B cell (primary cell): ENCODE data around the gene DNAJC15. TPM values are rescaled to one million over a fixed set of nuclear protein-coding genes. Genes with fewer than 3 reads are reported as not detected.

Experiments
- ATAC-seq: fragments of 200-7000 bp; cut with Tn5 transposase; one replicate; pipeline ENCODE4 v1.10.0; 2021; ENCODE audit warnings: low read depth, mild to moderate bottlenecking, moderate number of reproducible peaks, moderate library complexity
- CTCF ChIA-PET: fragments of 350-600 bp; sonication (Branson Sonifier 250); formaldehyde crosslinking; loops from one replicate; lab custom pipeline; 2021; ENCODE audit warnings: antibody characterized with exemption, inconsistent platforms; lab: Charles Lee
- POLR2A ChIA-PET: fragments of 350-600 bp; sonication (Branson Sonifier 250); formaldehyde crosslinking; loops from one replicate; lab custom pipeline; 2021; ENCODE audit warnings: antibody characterized with exemption; lab: Charles Lee
- DNase-seq: peaks from one replicate; pipeline ENCODE4 v3.0.0; 2013
- H2AFZ ChIP-seq: 2 replicates; pipeline ENCODE4 v1.6.1; 2012; ENCODE audit warnings: mild to moderate bottlenecking, low read depth, low read length; ENCODE audit not compliant: insufficient read depth, poor library complexity, severe bottlenecking
- H3K27ac ChIP-seq, 2 donors: 1 replicate in 1 of 2; 2 replicates in 1 of 2; pipeline ENCODE4 v1.5.1; 2012 to 2013; ENCODE audit warnings: low read length in 2 of 2, mild to moderate bottlenecking in 2 of 2, moderate library complexity in 1 of 2
- H3K27me3 ChIP-seq, 4 experiments: fragments of 200-600 bp in 1 of 4; sonication (generic) in 1 of 4; replicated peaks in 1 of 4; 1 replicate in 2 of 4; 2 replicates in 2 of 4; pipeline versions ENCODE4 v1.6.1 to v1.7.0; 2013 to 2016; ENCODE audit warnings: low read length in 3 of 4, mild to moderate bottlenecking in 2 of 4, mixed read lengths in 1 of 4, moderate library complexity in 1 of 4; ENCODE audit not compliant: insufficient read depth in 4 of 4, control insufficient read depth in 3 of 4; ENCODE audit errors: control extremely low read depth in 1 of 4
- H3K36me3 ChIP-seq, 2 experiments: replicated peaks in 1 of 2; 1 replicate in 1 of 2; 2 replicates in 1 of 2; pipeline versions ENCODE4 v1.6.1 to v1.7.1; 2013; ENCODE audit warnings: low read length in 1 of 2; ENCODE audit not compliant: insufficient read depth in 2 of 2, control insufficient read depth in 1 of 2; ENCODE audit errors: control extremely low read depth in 1 of 2, extremely low read depth in 1 of 2
- H3K4me1 ChIP-seq, 2 donors: fragments of 200-600 bp in 1 of 2; sonication (generic) in 1 of 2; 1 replicate in 1 of 2; 2 replicates in 1 of 2; pipeline versions ENCODE4 v1.5.1 to v1.6.1; 2013 to 2017; ENCODE audit warnings: low read length in 2 of 2; ENCODE audit not compliant: control insufficient read depth in 2 of 2, insufficient read depth in 2 of 2
- H3K4me2 ChIP-seq: replicated peaks from 2 replicates; pipeline ENCODE3; 2012; ENCODE audit warnings: mild to moderate bottlenecking, low read depth, low read length; ENCODE audit not compliant: poor library complexity, severe bottlenecking
- H3K4me3 ChIP-seq, 5 experiments: fragments of 200-600 bp in 1 of 5; sonication (generic) in 1 of 5; 1 replicate in 3 of 5; 2 replicates in 2 of 5; pipeline versions ENCODE4 v1.5.1 to v1.7.0; 2011 to 2016; ENCODE audit warnings: low read length in 4 of 5, mild to moderate bottlenecking in 4 of 5, low read depth in 2 of 5, control low read depth in 1 of 5, moderate library complexity in 1 of 5; ENCODE audit not compliant: insufficient read depth in 1 of 5; ENCODE audit errors: control extremely low read depth in 1 of 5, extremely low read depth in 1 of 5
- H3K79me2 ChIP-seq: fragments of 200-600 bp; sonication (generic); one replicate; pipeline ENCODE4 v1.6.0; 2016; ENCODE audit warnings: low read length; ENCODE audit not compliant: control insufficient read depth, insufficient read depth
- H3K9ac ChIP-seq: fragments of 200-600 bp; sonication (generic); 2 replicates; pipeline ENCODE4 v1.6.1; 2017; ENCODE audit warnings: mild to moderate bottlenecking, low read length, moderate library complexity
- H3K9me3 ChIP-seq, 3 donors: one replicate each; pipeline versions ENCODE4 v1.6.1 to v1.7.1; 2013; ENCODE audit warnings: low read length in 2 of 3; ENCODE audit not compliant: control insufficient read depth in 2 of 3, insufficient read depth in 1 of 3; ENCODE audit errors: control extremely low read depth in 1 of 3
- H4K20me1 ChIP-seq: 2 replicates; pipeline ENCODE4 v1.6.0; 2012; ENCODE audit warnings: mild to moderate bottlenecking, low read length; ENCODE audit not compliant: insufficient read depth, control insufficient read depth, poor library complexity, severe bottlenecking
- H3K27ac Mint-ChIP-seq: one replicate; pipeline ENCODE4 v1.8.0; 2021; ENCODE audit warnings: mixed read lengths
- H3K27me3 Mint-ChIP-seq: one replicate; pipeline ENCODE4 v1.8.0; 2021; ENCODE audit warnings: mixed read lengths
- H3K4me1 Mint-ChIP-seq: one replicate; pipeline ENCODE4 v1.8.0; 2021; ENCODE audit warnings: mixed read lengths
- H3K4me3 Mint-ChIP-seq: one replicate; pipeline ENCODE4 v1.8.0; 2021; ENCODE audit warnings: mixed read lengths
- H3K9me3 Mint-ChIP-seq: one replicate; pipeline ENCODE4 v1.8.0; 2022; ENCODE audit warnings: mixed read lengths; ENCODE audit not compliant: insufficient read depth
- EZH2 ChIP-seq: IDR thresholded peaks from 2 replicates; pipeline ENCODE4 v1.6.1; 2012; ENCODE audit warnings: borderline replicate concordance, low read depth, mild to moderate bottlenecking, moderate library complexity, low read length; ENCODE audit not compliant: insufficient read depth, poor library complexity, severe bottlenecking
- WGBS: methylation state at CpG from one replicate; pipeline ENCODE4 v1.1.5; 2013; ENCODE audit warnings: missing lambda C conversion rate; ENCODE audit not compliant: insufficient coverage; 5-methylcytosine and 5-hydroxymethylcytosine counted together
- intact Hi-C: fragments of 100-400 bp; cut with micrococcal nuclease; formaldehyde crosslinking; loops from one replicate; pipeline ENCODE4 v1.10.0; 2022
- polyA plus RNA-seq: library from polyadenylated mRNA; depleted of rRNA; stranded (reverse); fragments of >200 nt; gene quantifications from 2 replicates; pipeline ENCODE4 v1.2.3, GENCODE V29; 2012
- total RNA-seq, 2 donors: library from RNA; stranded (reverse); fragments of 120-200 nt in 1 of 2; gene quantifications; 1 replicate in 1 of 2; 2 replicates in 1 of 2; pipeline versions ENCODE4 v1.2.3 to v1.2.4, GENCODE V29; 2013 to 2022
- TF ChIP-seq, protein P1 (sequence below): fragments of 200-600 bp; IDR thresholded peaks from one replicate; pipeline ENCODE4 v1.8.0; 2022; ENCODE audit warnings: antibody characterized with exemption, mild to moderate bottlenecking

The DNAJC15 gene
- total and polyA plus RNA-seq, 2 donors (not counting 1 experiment from before 2014, with no cell fraction given): 11.5 to 15.2 TPM

DNA sequence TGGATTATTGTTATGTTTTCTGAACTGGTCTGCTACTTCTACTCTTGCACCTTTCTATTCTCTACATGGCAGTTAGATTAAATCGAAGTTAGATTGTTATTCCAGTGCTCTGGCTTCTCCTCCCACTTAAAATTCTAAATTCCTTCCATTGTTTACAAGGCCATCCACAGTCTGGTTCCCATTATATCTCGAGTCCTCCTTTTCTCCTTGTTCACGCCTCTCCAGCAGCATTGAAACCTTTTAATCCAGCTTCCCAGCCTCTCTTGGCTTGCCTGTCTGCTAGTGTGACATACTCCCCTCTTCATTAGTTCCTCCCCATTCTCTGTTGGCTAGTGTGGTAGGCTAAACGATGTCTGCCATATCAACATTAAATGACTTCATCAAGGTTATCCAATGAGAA is 54.5 kb downstream of the DNAJC15 start:
- Histone ChIP-seq H3K36me3 (peaks cover 4 to 15% of the 10 kb centered on the region in 2 experiments), H3K9ac (no peak overlapping the region), H3K79me2 (peaks cover 44% of the 10 kb centered on the region), H2AFZ (no peak overlapping the region), H3K9me3 (no peaks in the 10 kb centered on the region), H3K4me3 (no peak overlapping the region), H3K27ac (no peak overlapping the region), H3K4me2 (no peak overlapping the region), H3K27me3 (no peaks in the 10 kb centered on the region), H4K20me1 (no peaks in the 10 kb centered on the region), H3K4me1 (peaks cover 15 to 31% of the 10 kb centered on the region in 2 donors)
- no peak for ATAC-seq
- ChIA-PET CTCF (no interaction called here), POLR2A (no interaction called here)
- intact Hi-C loops: no loop called here
- H3K4me3 Mint-ChIP-seq: no peak overlapping the region
- no peaks in the 10 kb centered on the region for H3K27me3 Mint-ChIP-seq
- TF ChIP-seq EZH2: no peak
- TF ChIP-seq, protein P1, sequence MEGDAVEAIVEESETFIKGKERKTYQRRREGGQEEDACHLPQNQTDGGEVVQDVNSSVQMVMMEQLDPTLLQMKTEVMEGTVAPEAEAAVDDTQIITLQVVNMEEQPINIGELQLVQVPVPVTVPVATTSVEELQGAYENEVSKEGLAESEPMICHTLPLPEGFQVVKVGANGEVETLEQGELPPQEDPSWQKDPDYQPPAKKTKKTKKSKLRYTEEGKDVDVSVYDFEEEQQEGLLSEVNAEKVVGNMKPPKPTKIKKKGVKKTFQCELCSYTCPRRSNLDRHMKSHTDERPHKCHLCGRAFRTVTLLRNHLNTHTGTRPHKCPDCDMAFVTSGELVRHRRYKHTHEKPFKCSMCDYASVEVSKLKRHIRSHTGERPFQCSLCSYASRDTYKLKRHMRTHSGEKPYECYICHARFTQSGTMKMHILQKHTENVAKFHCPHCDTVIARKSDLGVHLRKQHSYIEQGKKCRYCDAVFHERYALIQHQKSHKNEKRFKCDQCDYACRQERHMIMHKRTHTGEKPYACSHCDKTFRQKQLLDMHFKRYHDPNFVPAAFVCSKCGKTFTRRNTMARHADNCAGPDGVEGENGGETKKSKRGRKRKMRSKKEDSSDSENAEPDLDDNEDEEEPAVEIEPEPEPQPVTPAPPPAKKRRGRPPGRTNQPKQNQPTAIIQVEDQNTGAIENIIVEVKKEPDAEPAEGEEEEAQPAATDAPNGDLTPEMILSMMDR: no peak
- WGBS: 100% methylated on average over 1 of the region's 4 CpGs
- DNase-seq: no peak
- H3K4me1 Mint-ChIP-seq: peaks cover 40% of the 10 kb centered on the region
- no peaks in the 10 kb centered on the region for H3K9me3 Mint-ChIP-seq
- no peak overlapping the region for H3K27ac Mint-ChIP-seq

DNA sequence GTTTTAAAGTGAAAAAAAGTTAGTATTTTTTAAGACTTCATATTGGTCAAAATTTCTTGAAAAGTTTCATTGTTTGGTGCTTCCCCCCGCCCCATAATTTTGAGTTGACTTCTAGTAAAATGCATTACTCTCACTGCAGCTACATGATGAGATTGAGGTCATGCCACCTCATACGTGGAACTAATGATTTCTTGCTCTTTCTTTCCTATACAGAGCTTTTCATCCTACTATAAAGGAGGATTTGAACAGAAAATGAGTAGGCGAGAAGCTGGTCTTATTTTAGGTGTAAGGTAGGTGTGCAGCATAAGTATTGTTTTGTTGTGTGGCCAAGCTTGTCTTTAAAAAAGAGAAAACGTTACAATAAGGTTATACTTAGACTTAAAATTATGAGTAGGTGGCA is 55.0 kb downstream of the DNAJC15 start:
- Mint-ChIP-seq H3K27ac (no peak overlapping the region), H3K4me3 (no peak overlapping the region), H3K27me3 (no peaks in the 10 kb centered on the region), H3K4me1 (peaks cover 35% of the 10 kb centered on the region), H3K9me3 (no peaks in the 10 kb centered on the region)
- Histone ChIP-seq H3K27ac (no peak overlapping the region), H4K20me1 (no peaks in the 10 kb centered on the region), H3K79me2 (peaks cover 39% of the 10 kb centered on the region), H3K36me3 (peaks cover 4 to 15% of the 10 kb centered on the region in 2 experiments), H3K4me2 (no peak overlapping the region), H2AFZ (no peak overlapping the region), H3K9ac (no peak overlapping the region), H3K9me3 (no peaks in the 10 kb centered on the region), H3K27me3 (no peaks in the 10 kb centered on the region), H3K4me1 (peaks cover 15 to 31% of the 10 kb centered on the region in 2 donors), H3K4me3 (no peak overlapping the region)
- DNase-seq: no peak
- TF ChIP-seq, protein P1: no peak
- TF ChIP-seq EZH2: no peak
- ChIA-PET POLR2A (no interaction called here), CTCF (no interaction called here)
- intact Hi-C loops: no loop called here
- no peak for ATAC-seq
- WGBS: no CpG with 5 or more reads among the region's 4 CpGs
